Ovary (tissue), 9 donors: ENCODE measurements around the gene QSOX2. TPM values are rescaled to one million over a fixed set of nuclear protein-coding genes. Genes with fewer than 3 reads are reported as not detected.

ENCODE experiments used
- DNase-seq, 5 donors: peaks; one replicate each; pipeline ENCODE4 v3.0.0-alpha.2; 2019 to 2020
- H3K27ac ChIP-seq, 2 donors: fragments of 200-600 bp; one replicate each; pipeline versions ENCODE4 v1.5.1 to v1.8.0; 2019 to 2022
- H3K27me3 ChIP-seq: fragments of 200-600 bp; one replicate; pipeline ENCODE4 v1.8.0; 2022
- H3K36me3 ChIP-seq: fragments of 200-600 bp; sonication (generic); one replicate; pipeline ENCODE4 v1.5.1; 2019
- H3K4me1 ChIP-seq: one replicate; pipeline ENCODE4 v1.8.1; 2013; ENCODE audit warnings: mild to moderate bottlenecking, moderate library complexity; ENCODE audit not compliant: insufficient read depth
- H3K4me3 ChIP-seq: fragments of 200-600 bp; sonication (generic); one replicate; pipeline ENCODE4 v1.5.1; 2017
- H3K9me3 ChIP-seq, 2 donors: fragments of 200-600 bp in 1 of 2; sonication (generic) in 1 of 2; one replicate each; pipeline versions ENCODE4 v1.5.1 to v1.8.1; 2013 to 2019; ENCODE audit warnings: mild to moderate bottlenecking in 1 of 2, moderate library complexity in 1 of 2
- CTCF ChIP-seq, 3 donors: fragments of 450-650 bp in 2 of 3; fragments of 200-600 bp in 1 of 3; IDR thresholded peaks; one replicate each; pipeline versions ENCODE4 v1.5.1 to v1.8.0; 2016 to 2022; ENCODE audit warnings: antibody characterized with exemption in 3 of 3, mild to moderate bottlenecking in 1 of 3
- EP300 ChIP-seq: sonication (generic); formaldehyde crosslinking; IDR thresholded peaks from one replicate; pipeline ENCODE4 v1.6.1; 2017; ENCODE audit warnings: antibody characterized with exemption
- POLR2A ChIP-seq: fragments of 450-650 bp; IDR thresholded peaks from one replicate; pipeline ENCODE4 v1.6.1; 2017; ENCODE audit warnings: antibody characterized with exemption, mild to moderate bottlenecking, moderate library complexity
- WGBS, 3 donors: extraction: QIAGEN DNeasy Blood & Tissue Kit in 1 of 3; methylation state at CpG; one replicate each; pipeline versions ENCODE4 v1.1.5 to v1.1.7; 2013 to 2017; 5-methylcytosine and 5-hydroxymethylcytosine counted together
- intact Hi-C, 4 donors: fragments of 100-400 bp; cut with DNase I; formaldehyde crosslinking; loops; one replicate each; pipeline versions ENCODE4 v1.11.0 to v1.15.1; 2022 to 2023
- polyA plus RNA-seq, 2 donors: library from polyadenylated mRNA; stranded (reverse); fragments of 200-250 nt in 1 of 2; fragments of 350-450 nt in 1 of 2; fragmentation: Illumina TruSeq in 1 of 2; extraction: RNeasy Lipid Tissue Mini Kit (QIAGEN cat#74804) in 1 of 2; gene quantifications; one replicate each; pipeline ENCODE4 v1.2.3, GENCODE V29; 2013 to 2014
- total RNA-seq, 7 donors: library from RNA; depleted of rRNA in 2 of 7; stranded (reverse); fragments of >200 nt in 2 of 7; fragmentation: NEBNext Ultra II Directional in 3 of 7; extraction: Animal tissue kit (Norgen Biotek cat#: 25700) in 3 of 7; gene quantifications; one replicate each; pipeline versions ENCODE4 v1.1.0 to v1.2.4, GENCODE V29; 2016 to 2023
- donor health status: DM: no; HTN: no; CAD: no; lungs with moderate emphysema.
- donor health status: DM: no; HTN: no; CAD: no.
- donor health status: Bipolar disorder and iron deficiency.
- donor health status: DM: yes; HTN: yes; CAD: no.
- donor health status: DM: no; HTN: no; CAD: no.
- donor health status: DM: yes; HTN: yes; CAD: no.

The QSOX2 gene
- total and polyA plus RNA-seq, 9 donors = 5.6 to 14.3 (median 7.8) TPM

- H3K27me3 ChIP-seq = no peaks in the 10 kb centered on the region
- H3K4me1 ChIP-seq = peaks cover 8% of the 10 kb centered on the region
- intact Hi-C loops = no loop called here
- H3K4me3 ChIP-seq = no peak overlapping the region
- no peaks in the 10 kb centered on the region for H3K36me3 ChIP-seq
- no peak for DNase-seq
- TF ChIP-seq CTCF (IDR thresholded peaks at IDR 0.05) = no peak
- TF ChIP-seq EP300 = no peak
- no peak for TF ChIP-seq POLR2A
- H3K9me3 ChIP-seq = no peaks in the 10 kb centered on the region
- no peak overlapping the region for H3K27ac ChIP-seq
- WGBS, 3 donors = 87 to 91% (median 89%) methylated on average over 10 of the region's 10 CpGs
Measured at GRCh38 chr9:136260521-136260920, 14.9 kb upstream of the QSOX2 start.

GRCh38 chr9:136259836-136260235, 14.2 kb upstream of the QSOX2 start:
- DNase-seq = no peak
- no peaks in the 10 kb centered on the region for H3K36me3 ChIP-seq
- H3K4me1 ChIP-seq = peaks cover 15% of the 10 kb centered on the region
- WGBS, 3 donors = 89 to 93% (median 90%) methylated on average over 11 to 17 of the region's 17 CpGs
- H3K4me3 ChIP-seq = no peak overlapping the region
- no peaks in the 10 kb centered on the region for H3K27me3 ChIP-seq
- intact Hi-C loops = no loop called here
- no peaks in the 10 kb centered on the region for H3K9me3 ChIP-seq
- TF ChIP-seq EP300 (no peak), CTCF (IDR thresholded peaks at IDR 0.05) (no peak), POLR2A (no peak)
- H3K27ac ChIP-seq = no peak overlapping the region

- Histone ChIP-seq H3K4me1 (peaks cover 16% of the 10 kb centered on the region), H3K4me3 (no peak overlapping the region), H3K27me3 (no peaks in the 10 kb centered on the region), H3K27ac (no peak overlapping the region), H3K9me3 (no peaks in the 10 kb centered on the region), H3K36me3 (no peaks in the 10 kb centered on the region)
- DNase-seq = no peak
- intact Hi-C loops = no loop called here
- TF ChIP-seq EP300 = no peak
- no peak for TF ChIP-seq CTCF (IDR thresholded peaks at IDR 0.05)
- TF ChIP-seq POLR2A = no peak
- WGBS, 3 donors = 72 to 80% (median 75%) methylated on average over 4 of the region's 4 CpGs
Measured at GRCh38 chr9:136259517-136259813, 13.9 kb upstream of the QSOX2 start.

- intact Hi-C loops = no loop called here
Measured at GRCh38 chr9:136258786-136259516, 13.3 kb upstream of the QSOX2 start.

More at GRCh38 chr9:136258786-136259516, 13.3 kb upstream of the QSOX2 start:
- no peaks in the 10 kb centered on the region for H3K9me3 ChIP-seq
- H3K27ac ChIP-seq = no peak overlapping the region
- 71 to 76% (median 74%) methylated on average over 22 of the region's 22 CpGs for WGBS, 3 donors
- TF ChIP-seq CTCF (IDR thresholded peaks at IDR 0.05) (no peak), POLR2A (no peak), EP300 (no peak)
- H3K4me3 ChIP-seq = no peak overlapping the region
- no peak for DNase-seq
- H3K27me3 ChIP-seq = no peaks in the 10 kb centered on the region
- no peaks in the 10 kb centered on the region for H3K36me3 ChIP-seq
- peaks cover 21% of the 10 kb centered on the region for H3K4me1 ChIP-seq
